Glutamatergic neuron (in vitro differentiated cells): ENCODE results near the gene ATP1B1. TPM values are rescaled to one million over a fixed set of nuclear protein-coding genes. Genes with fewer than 3 reads are reported as not detected.

Experiments used
- DNase-seq: peaks from one replicate; pipeline ENCODE4 v3.0.0; 2022
- H3K27ac Mint-ChIP-seq: one replicate; pipeline ENCODE4 v1.8.0; 2020; ENCODE audit warnings: mild to moderate bottlenecking, mixed read lengths, inconsistent platforms; ENCODE audit not compliant: unreplicated experiment
- H3K27me3 Mint-ChIP-seq: one replicate; pipeline ENCODE4 v1.8.0; 2020; ENCODE audit warnings: mild to moderate bottlenecking, moderate library complexity, mixed read lengths, inconsistent platforms; ENCODE audit not compliant: unreplicated experiment
- H3K36me3 Mint-ChIP-seq: one replicate; pipeline ENCODE4 v1.8.0; 2020; ENCODE audit warnings: mild to moderate bottlenecking, mixed read lengths, inconsistent platforms; ENCODE audit not compliant: unreplicated experiment
- H3K4me1 Mint-ChIP-seq: one replicate; pipeline ENCODE4 v1.8.0; 2020; ENCODE audit warnings: mild to moderate bottlenecking, low read depth, mixed read lengths, inconsistent platforms; ENCODE audit not compliant: unreplicated experiment
- H3K4me3 Mint-ChIP-seq: one replicate; pipeline ENCODE4 v1.8.0; 2020; ENCODE audit warnings: mild to moderate bottlenecking, mixed read lengths, inconsistent platforms; ENCODE audit not compliant: unreplicated experiment
- H3K9me3 Mint-ChIP-seq: one replicate; pipeline ENCODE4 v1.8.0; 2020; ENCODE audit warnings: mild to moderate bottlenecking, moderate library complexity, mixed read lengths, inconsistent platforms; ENCODE audit not compliant: unreplicated experiment
- total RNA-seq: library from RNA; stranded (reverse); fragmentation: NEBNext Ultra II Directional; extraction: Animal tissue kit (Norgen Biotek cat#: 25700); gene quantifications from one replicate; pipeline ENCODE4 v1.2.1, GENCODE V29; 2021; ENCODE audit not compliant: unreplicated experiment
- TF ChIP-seq, protein P1 (sequence below): fragments of 200-600 bp; sonication (generic); IDR thresholded peaks from one replicate; pipeline ENCODE4 v1.5.0; 2021; ENCODE audit not compliant: partially characterized antibody, unreplicated experiment

Gene ATP1B1
- total RNA-seq, 1 donor from 2014 or later, result 108 TPM

- H3K9me3 Mint-ChIP-seq, result no peaks in the 10 kb centered on the region
- DNase-seq, result no peak
- H3K4me3 Mint-ChIP-seq, result no peak overlapping the region
- TF ChIP-seq, protein P1, sequence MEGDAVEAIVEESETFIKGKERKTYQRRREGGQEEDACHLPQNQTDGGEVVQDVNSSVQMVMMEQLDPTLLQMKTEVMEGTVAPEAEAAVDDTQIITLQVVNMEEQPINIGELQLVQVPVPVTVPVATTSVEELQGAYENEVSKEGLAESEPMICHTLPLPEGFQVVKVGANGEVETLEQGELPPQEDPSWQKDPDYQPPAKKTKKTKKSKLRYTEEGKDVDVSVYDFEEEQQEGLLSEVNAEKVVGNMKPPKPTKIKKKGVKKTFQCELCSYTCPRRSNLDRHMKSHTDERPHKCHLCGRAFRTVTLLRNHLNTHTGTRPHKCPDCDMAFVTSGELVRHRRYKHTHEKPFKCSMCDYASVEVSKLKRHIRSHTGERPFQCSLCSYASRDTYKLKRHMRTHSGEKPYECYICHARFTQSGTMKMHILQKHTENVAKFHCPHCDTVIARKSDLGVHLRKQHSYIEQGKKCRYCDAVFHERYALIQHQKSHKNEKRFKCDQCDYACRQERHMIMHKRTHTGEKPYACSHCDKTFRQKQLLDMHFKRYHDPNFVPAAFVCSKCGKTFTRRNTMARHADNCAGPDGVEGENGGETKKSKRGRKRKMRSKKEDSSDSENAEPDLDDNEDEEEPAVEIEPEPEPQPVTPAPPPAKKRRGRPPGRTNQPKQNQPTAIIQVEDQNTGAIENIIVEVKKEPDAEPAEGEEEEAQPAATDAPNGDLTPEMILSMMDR, result no peak
- peaks cover 17% of the 10 kb centered on the region for H3K4me1 Mint-ChIP-seq
- no peaks in the 10 kb centered on the region for H3K36me3 Mint-ChIP-seq
- no peaks in the 10 kb centered on the region for H3K27me3 Mint-ChIP-seq
- H3K27ac Mint-ChIP-seq, result no peak overlapping the region
Measured at GRCh38 chr1:169133228-169133576, 26.7 kb downstream of the ATP1B1 start.

DNA sequence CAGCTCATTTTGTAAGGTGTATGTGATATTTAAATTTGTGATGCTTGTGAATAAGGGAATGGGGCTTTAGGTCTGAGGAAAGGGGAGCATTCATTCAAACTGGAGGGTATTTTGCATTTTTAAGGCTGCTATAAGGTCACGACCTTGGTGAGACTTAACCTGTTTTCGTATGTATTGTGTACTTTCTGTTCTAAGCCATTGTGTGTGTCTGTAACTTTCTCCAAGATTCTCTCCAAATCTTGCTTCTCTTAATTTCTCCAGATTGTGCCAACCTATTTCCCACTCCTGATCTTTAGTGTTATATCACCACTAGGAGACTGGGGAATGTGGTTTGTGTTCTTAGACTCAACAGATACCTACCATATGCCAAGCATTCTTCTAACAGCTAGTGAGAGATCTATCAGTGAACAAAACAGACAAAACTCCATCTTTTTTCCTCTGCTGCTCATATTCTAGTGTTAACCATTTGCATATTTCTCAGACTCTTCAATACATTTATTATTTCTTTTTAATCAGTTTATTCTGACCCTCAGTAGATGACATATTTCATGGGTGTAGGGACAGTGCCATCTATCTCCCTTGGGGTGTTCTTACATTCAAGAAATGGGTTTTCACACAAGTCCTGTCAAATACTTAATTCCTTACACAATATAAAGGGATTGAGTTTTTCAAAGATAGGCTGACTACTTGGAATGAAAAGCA is 27.5 kb downstream of the ATP1B1 start:
- DNase-seq, result no peak
- no peaks in the 10 kb centered on the region for H3K36me3 Mint-ChIP-seq
- no peaks in the 10 kb centered on the region for H3K9me3 Mint-ChIP-seq
- H3K27me3 Mint-ChIP-seq, result no peaks in the 10 kb centered on the region
- H3K27ac Mint-ChIP-seq, result no peak overlapping the region
- no peak overlapping the region for H3K4me3 Mint-ChIP-seq
- peaks cover 14% of the 10 kb centered on the region for H3K4me1 Mint-ChIP-seq
- TF ChIP-seq, protein P1, result no peak

- H3K27ac Mint-ChIP-seq, result no peak overlapping the region
- H3K36me3 Mint-ChIP-seq, result no peaks in the 10 kb centered on the region
- DNase-seq, result no peak
- no peaks in the 10 kb centered on the region for H3K9me3 Mint-ChIP-seq
- peaks cover 6% of the 10 kb centered on the region for H3K4me1 Mint-ChIP-seq
- TF ChIP-seq, protein P1, result no peak
- no peak overlapping the region for H3K4me3 Mint-ChIP-seq
- H3K27me3 Mint-ChIP-seq, result no peaks in the 10 kb centered on the region
Measured at GRCh38 chr1:169137357-169137756, 30.9 kb downstream of the ATP1B1 start.

GRCh38 chr1:169138866-169139670 is 32.6 kb downstream of the ATP1B1 start:
- H3K27ac Mint-ChIP-seq, result no peak overlapping the region
- peaks cover 4% of the 10 kb centered on the region for H3K4me1 Mint-ChIP-seq
- peaks cover 1% of the 10 kb centered on the region for H3K27me3 Mint-ChIP-seq
- H3K9me3 Mint-ChIP-seq, result no peaks in the 10 kb centered on the region
- no peak for DNase-seq
- no peaks in the 10 kb centered on the region for H3K36me3 Mint-ChIP-seq
- TF ChIP-seq, protein P1, result no peak
- no peak overlapping the region for H3K4me3 Mint-ChIP-seq

GRCh38 chr1:169141356-169141755 is 34.9 kb downstream of the ATP1B1 start:
- H3K27ac Mint-ChIP-seq, result no peak overlapping the region
- H3K9me3 Mint-ChIP-seq, result no peaks in the 10 kb centered on the region
- no peak overlapping the region for H3K4me3 Mint-ChIP-seq
- peaks cover 2% of the 10 kb centered on the region for H3K27me3 Mint-ChIP-seq
- peaks cover 3% of the 10 kb centered on the region for H3K4me1 Mint-ChIP-seq
- TF ChIP-seq, protein P1, result no peak
- H3K36me3 Mint-ChIP-seq, result no peaks in the 10 kb centered on the region
- no peak for DNase-seq
